Esophagus (tissue), 2 donors: Measurements from ENCODE around the gene NUP205. TPM values are rescaled to one million over a fixed set of nuclear protein-coding genes. Genes with fewer than 3 reads are reported as not detected.
"Not testable (repeated sequence)": the region's sequence is repeated elsewhere in the genome, so short reads cannot be mapped to it uniquely, and the experiment has no call there.

Experiments used
- H3K27ac ChIP-seq, 2 donors: one replicate each; pipeline ENCODE4 v1.5.1; 2013; ENCODE audit warnings: low read depth in 2 of 2, mild to moderate bottlenecking in 2 of 2, inconsistent platforms in 1 of 2, low read length in 1 of 2, moderate library complexity in 1 of 2
- H3K27me3 ChIP-seq, 2 donors: one replicate each; pipeline ENCODE4 v1.6.1; 2013; ENCODE audit warnings: low read length in 2 of 2, control low read depth in 1 of 2, mild to moderate bottlenecking in 1 of 2; ENCODE audit not compliant: insufficient read depth in 2 of 2, control insufficient read depth in 1 of 2
- H3K36me3 ChIP-seq, 2 donors: one replicate each; pipeline ENCODE4 v1.6.1; 2013; ENCODE audit warnings: low read length in 1 of 2; ENCODE audit not compliant: control insufficient read depth in 2 of 2, insufficient read depth in 2 of 2
- H3K4me1 ChIP-seq, 2 donors: one replicate each; pipeline ENCODE4 v1.6.1; 2013; ENCODE audit warnings: low read length in 1 of 2; ENCODE audit not compliant: control insufficient read depth in 2 of 2, insufficient read depth in 2 of 2
- H3K4me3 ChIP-seq, 2 donors: one replicate each; pipeline ENCODE4 v1.5.1; 2013; ENCODE audit warnings: low read length in 2 of 2, mild to moderate bottlenecking in 2 of 2, low read depth in 1 of 2, moderate library complexity in 1 of 2
- H3K9me3 ChIP-seq, 2 donors: one replicate each; pipeline ENCODE4 v1.6.1; 2013; ENCODE audit warnings: mild to moderate bottlenecking in 2 of 2, low read depth in 1 of 2, low read length in 1 of 2, moderate library complexity in 1 of 2; ENCODE audit not compliant: control insufficient read depth in 2 of 2, insufficient read depth in 1 of 2
- WGBS, 2 donors: extraction: QIAGEN DNeasy Blood & Tissue Kit; methylation state at CpG; one replicate each; pipeline ENCODE4 v1.1.7; 2013; 5-methylcytosine and 5-hydroxymethylcytosine counted together
- polyA plus RNA-seq, 2 donors: library from polyadenylated mRNA; stranded (reverse); fragments of 200-250 nt; gene quantifications; one replicate each; pipeline ENCODE4 v1.2.3, GENCODE V29; 2013
- donor health status: healthy with polysubstance abuse.
- donor health status: Bipolar disorder and iron deficiency.

Gene NUP205
- polyA plus RNA-seq, 2 donors, result 30.6 to 30.7 TPM

GRCh38 chr7:135687466-135687865 lies 129.7 kb downstream of the NUP205 start:
- Histone ChIP-seq H3K27ac (no peak overlapping the region), H3K4me1 (peaks cover 0 to 7% of the 10 kb centered on the region in 2 donors), H3K36me3 (peaks cover 0 to 7% of the 10 kb centered on the region in 2 donors), H3K9me3 (no peaks in the 10 kb centered on the region), H3K4me3 (no peak overlapping the region), H3K27me3 (no peaks in the 10 kb centered on the region)
- WGBS, 2 donors, result 0 to 36% methylated on average over 1 of the region's 1 CpG

GRCh38 chr7:135690566-135690965 lies 132.8 kb downstream of the NUP205 start:
- H3K27ac ChIP-seq, result no peak overlapping the region

GRCh38 chr7:135692055-135692454 lies 134.3 kb downstream of the NUP205 start:
- no peak overlapping the region for H3K27ac ChIP-seq
- H3K9me3 ChIP-seq, result no peaks in the 10 kb centered on the region
- peaks cover 0 to 7% of the 10 kb centered on the region in 2 donors for H3K36me3 ChIP-seq
- WGBS, 2 donors, result 86 to 92% methylated on average over 3 of the region's 3 CpGs
- H3K4me3 ChIP-seq, result no peak overlapping the region
- peaks cover 0 to 2% of the 10 kb centered on the region in 2 donors for H3K4me1 ChIP-seq
- H3K27me3 ChIP-seq, result no peaks in the 10 kb centered on the region

More at GRCh38 chr7:135690566-135690965, 132.8 kb downstream of the NUP205 start:
- WGBS, 2 donors, result 87 to 89% methylated on average over 3 of the region's 3 CpGs
- Histone ChIP-seq H3K27me3 (no peaks in the 10 kb centered on the region), H3K4me3 (no peak overlapping the region), H3K4me1 (no peaks in the 10 kb centered on the region), H3K9me3 (no peaks in the 10 kb centered on the region), H3K36me3 (peaks cover 0 to 7% of the 10 kb centered on the region in 2 donors)

- not testable (repeated sequence) for H3K4me1 ChIP-seq, H3K9me3 ChIP-seq, H3K27ac ChIP-seq, H3K4me3 ChIP-seq, H3K27me3 ChIP-seq, H3K36me3 ChIP-seq
- WGBS, 2 donors, result 94% methylated on average over 7 of the region's 7 CpGs
Observed at GRCh38 chr7:135692606-135693005, 134.9 kb downstream of the NUP205 start.

- Histone ChIP-seq H3K27me3 (no peaks in the 10 kb centered on the region), H3K4me3 (no peak overlapping the region), H3K9me3 (no peaks in the 10 kb centered on the region), H3K36me3 (peaks cover 0 to 5% of the 10 kb centered on the region in 2 donors), H3K27ac (no peak overlapping the region), H3K4me1 (peaks cover 0 to 3% of the 10 kb centered on the region in 2 donors)
- 89 to 92% methylated on average over 4 of the region's 4 CpGs for WGBS, 2 donors
Observed at GRCh38 chr7:135693558-135693957, 135.8 kb downstream of the NUP205 start.

GRCh38 chr7:135697276-135698049 lies 139.7 kb downstream of the NUP205 start:
- 40 to 53% methylated on average over 8 of the region's 8 CpGs for WGBS, 2 donors
- peaks cover 3 to 8% of the 10 kb centered on the region in 2 donors for H3K4me1 ChIP-seq
- H3K4me3 ChIP-seq, result no peak overlapping the region
- H3K27ac ChIP-seq, result peak overlapping the region in 1 of 2 donors; percentile 33
- no peaks in the 10 kb centered on the region for H3K9me3 ChIP-seq
- no peaks in the 10 kb centered on the region for H3K27me3 ChIP-seq
- H3K36me3 ChIP-seq, result no peaks in the 10 kb centered on the region

Other genes with a start within 250 kb of the NUP205 start
- gene CNOT4, start 47.8 kb upstream of the NUP205 start, polyA plus RNA-seq, result 1 to 10 TPM; 5.2 to 6.9 TPM
- 10 to 100 TPM; 31.4 to 48.1 TPM for gene STMP1, start 104.6 kb downstream of the NUP205 start, polyA plus RNA-seq
- gene SLC13A4, start 170.3 kb downstream of the NUP205 start, polyA plus RNA-seq, result 10 to 100 TPM in 1 of 2 donors, 1 to 10 TPM in 1; 7.1 to 11.0 TPM
- gene FAM180A, start 190.9 kb downstream of the NUP205 start, polyA plus RNA-seq, result 1 to 10 TPM in 1 of 2 donors, under 1 TPM in 1; 0.55 to 1.3 TPM